IPS-18c (cell line): ENCODE data around the gene TSLP.

Experiments
- H3K4me3 ChIP-seq: 2 replicates; pipeline ENCODE4 v1.7.0; 2013; ENCODE audit warnings: low read depth, mild to moderate bottlenecking, low read length, moderate library complexity; ENCODE audit not compliant: insufficient read depth
- H3K9me3 ChIP-seq: one replicate; pipeline ENCODE4 v1.6.1; 2013; ENCODE audit warnings: mild to moderate bottlenecking, low read length, moderate library complexity; ENCODE audit not compliant: control insufficient read depth, insufficient read depth

The TSLP gene

GRCh38 chr5:111071413-111071812, at the start of gene TSLP:
Gene TSLP, plus strand, starts transcription at chr5:111071713. Its CDS starts 178 bp downstream, at chr5:111071891.
- no peaks in the 10 kb centered on the region for H3K9me3 ChIP-seq
- H3K4me3 ChIP-seq: peak within 1 kb of the TSS; percentile 49

- H3K4me3 ChIP-seq: no peak overlapping the region
- no peaks in the 10 kb centered on the region for H3K9me3 ChIP-seq
Measured at GRCh38 chr5:111022301-111022700, 49.2 kb upstream of the TSLP start.

GRCh38 chr5:111028865-111029264, 42.6 kb upstream of the TSLP start:
- H3K9me3 ChIP-seq: no peaks in the 10 kb centered on the region
- H3K4me3 ChIP-seq: no peak overlapping the region

GRCh38 chr5:111043712-111044506, 27.6 kb upstream of the TSLP start:
- Histone ChIP-seq H3K9me3 (no peaks in the 10 kb centered on the region), H3K4me3 (no peak overlapping the region)

- no peaks in the 10 kb centered on the region for H3K9me3 ChIP-seq
Measured at GRCh38 chr5:111058064-111058463, 13.4 kb upstream of the TSLP start.

GRCh38 chr5:111060169-111060568, 11.3 kb upstream of the TSLP start:
- H3K4me3 ChIP-seq: no peak overlapping the region
- H3K9me3 ChIP-seq: no peaks in the 10 kb centered on the region

More at GRCh38 chr5:111058064-111058463, 13.4 kb upstream of the TSLP start:
- no peak overlapping the region for H3K4me3 ChIP-seq

GRCh38 chr5:111061618-111062017, 9.9 kb upstream of the TSLP start:
- no peaks in the 10 kb centered on the region for H3K9me3 ChIP-seq
- no peak overlapping the region for H3K4me3 ChIP-seq

GRCh38 chr5:111063709-111064322, 7.7 kb upstream of the TSLP start:
- Histone ChIP-seq H3K4me3 (no peak overlapping the region), H3K9me3 (no peaks in the 10 kb centered on the region)

GRCh38 chr5:111066261-111066938, 5.1 kb upstream of the TSLP start:
- no peak overlapping the region for H3K4me3 ChIP-seq
- no peaks in the 10 kb centered on the region for H3K9me3 ChIP-seq

- Histone ChIP-seq H3K4me3 (no peak overlapping the region), H3K9me3 (no peaks in the 10 kb centered on the region)
Measured at GRCh38 chr5:111068213-111068612, 3.3 kb upstream of the TSLP start.

- Histone ChIP-seq H3K9me3 (no peaks in the 10 kb centered on the region), H3K4me3 (peak overlapping the region; percentile 49; the same call in 1 of the 2 replicates)
Measured at GRCh38 chr5:111069839-111070238, 1.7 kb upstream of the TSLP start.

- H3K4me3 ChIP-seq: peak overlapping the region; percentile 49
- no peaks in the 10 kb centered on the region for H3K9me3 ChIP-seq
Measured at GRCh38 chr5:111070272-111071134, 1.0 kb upstream of the TSLP start.

- Histone ChIP-seq H3K9me3 (no peaks in the 10 kb centered on the region), H3K4me3 (peak overlapping the region; percentile 75)
Measured at GRCh38 chr5:111072949-111073682, 1.6 kb downstream of the TSLP start.

- no peak overlapping the region for H3K4me3 ChIP-seq
- no peaks in the 10 kb centered on the region for H3K9me3 ChIP-seq
Measured at GRCh38 chr5:111074244-111074643, 2.7 kb downstream of the TSLP start.

- no peak overlapping the region for H3K4me3 ChIP-seq
- no peaks in the 10 kb centered on the region for H3K9me3 ChIP-seq
Measured at GRCh38 chr5:111075520-111075919, 4.0 kb downstream of the TSLP start.

GRCh38 chr5:111076091-111076490, 4.6 kb downstream of the TSLP start:
- H3K9me3 ChIP-seq: no peaks in the 10 kb centered on the region
- no peak overlapping the region for H3K4me3 ChIP-seq

GRCh38 chr5:111077678-111078077, 6.2 kb downstream of the TSLP start:
- Histone ChIP-seq H3K4me3 (no peak overlapping the region), H3K9me3 (no peaks in the 10 kb centered on the region)
